ENCODE measurements around the gene ZNHIT1.
"Not testable (repeated sequence)": the region's sequence is repeated elsewhere in the genome, so short reads cannot be mapped to it uniquely, and the experiment has no call there.

Gene ZNHIT1

GRCh38 chr7:101240226-101241014 lies 22.5 kb downstream of the ZNHIT1 start:
- in situ Hi-C loops (cut with MboI; ENCODE audit: low sequenced_read_pairs) = no loop called here

- in situ Hi-C loops (cut with MboI; ENCODE audit: low sequenced_read_pairs) = no loop called here
Measured at GRCh38 chr7:101241015-101241363, 23.0 kb downstream of the ZNHIT1 start.

GRCh38 chr7:101241443-101242349 lies 23.7 kb downstream of the ZNHIT1 start:
- in situ Hi-C loops (cut with MboI; ENCODE audit: low sequenced_read_pairs) = no loop called here

- in situ Hi-C loops (cut with MboI; ENCODE audit: low sequenced_read_pairs) = no loop called here
Measured at GRCh38 chr7:101243646-101244374, 25.8 kb downstream of the ZNHIT1 start.

GRCh38 chr7:101244375-101245146 lies 26.6 kb downstream of the ZNHIT1 start, which contains the start of gene FIS1:
FIS1 (minus strand) TSS chr7:101245081; CDS start chr7:101245004, 77 bp downstream.
- in situ Hi-C loops (cut with MboI; ENCODE audit: low sequenced_read_pairs) = no loop called here

- in situ Hi-C loops (cut with MboI; ENCODE audit: low sequenced_read_pairs) = no loop called here
Measured at GRCh38 chr7:101245147-101245668, 27.2 kb downstream of the ZNHIT1 start.

GRCh38 chr7:101248276-101248675 lies 30.3 kb downstream of the ZNHIT1 start:
- in situ Hi-C loops (cut with MboI; ENCODE audit: low sequenced_read_pairs) = no loop called here

- in situ Hi-C loops (cut with MboI; ENCODE audit: low sequenced_read_pairs) = no loop called here
Measured at GRCh38 chr7:101250324-101250723, 32.4 kb downstream of the ZNHIT1 start.

GRCh38 chr7:101251871-101252659 lies 34.1 kb downstream of the ZNHIT1 start:
- in situ Hi-C loops (cut with MboI; ENCODE audit: low sequenced_read_pairs) = no loop called here

- in situ Hi-C loops (cut with MboI; ENCODE audit: low sequenced_read_pairs) = not testable (repeated sequence)
Measured at GRCh38 chr7:101253199-101253598, 35.2 kb downstream of the ZNHIT1 start.

GRCh38 chr7:101255796-101256195 lies 37.8 kb downstream of the ZNHIT1 start:
- in situ Hi-C loops (cut with MboI; ENCODE audit: low sequenced_read_pairs) = no loop called here

- in situ Hi-C loops (cut with MboI; ENCODE audit: low sequenced_read_pairs) = no loop called here
Measured at GRCh38 chr7:101258243-101258731, 40.3 kb downstream of the ZNHIT1 start.

GRCh38 chr7:101264102-101264706 lies 46.2 kb downstream of the ZNHIT1 start:
- in situ Hi-C loops (cut with MboI; ENCODE audit: low sequenced_read_pairs) = not testable (repeated sequence)

GRCh38 chr7:101265622-101266516 lies 47.9 kb downstream of the ZNHIT1 start:
- in situ Hi-C loops (cut with MboI; ENCODE audit: low sequenced_read_pairs) = no loop called here

GRCh38 chr7:101269664-101270063 lies 51.7 kb downstream of the ZNHIT1 start:
- in situ Hi-C loops (cut with MboI; ENCODE audit: low sequenced_read_pairs) = no loop called here

- in situ Hi-C loops (cut with MboI; ENCODE audit: low sequenced_read_pairs) = no loop called here
Measured at GRCh38 chr7:101271021-101271420, 53.1 kb downstream of the ZNHIT1 start.

- in situ Hi-C loops (cut with MboI; ENCODE audit: low sequenced_read_pairs) = no loop called here
Measured at GRCh38 chr7:101273206-101273605, 55.2 kb downstream of the ZNHIT1 start.

All from HL-60/S4 (cell line).